BE2C (cell line): ENCODE measurements around the gene PAK1IP1.
"Not testable (repeated sequence)": the region's sequence is repeated elsewhere in the genome, so short reads cannot be mapped to it uniquely, and the experiment has no call there.

Experiments used
- DNase-seq: peaks from one replicate; pipeline ENCODE4 v3.0.0-alpha.2; 2020
- H3K27me3 ChIP-seq: fragments of 250-450 bp; sonication (Bioruptor Pico); 2 replicates; pipeline ENCODE4 v1.5.1; 2020; ENCODE audit warnings: mild to moderate bottlenecking
- H3K36me3 ChIP-seq: fragments of 250-450 bp; sonication (Bioruptor Pico); 2 replicates; pipeline ENCODE4 v1.5.1; 2020; ENCODE audit warnings: mild to moderate bottlenecking
- H3K4me1 ChIP-seq: fragments of 250-450 bp; sonication (Bioruptor Pico); 2 replicates; pipeline ENCODE4 v1.5.1; 2020
- H3K4me3 ChIP-seq: 2 replicates; pipeline ENCODE4 v1.5.1; 2011; ENCODE audit warnings: low read depth, low read length
- H3K9me3 ChIP-seq: fragments of 250-450 bp; sonication (Bioruptor Pico); 2 replicates; pipeline ENCODE4 v1.5.1; 2020
- CTCF ChIP-seq: IDR thresholded peaks from 2 replicates; pipeline ENCODE4 v1.5.1; 2012; ENCODE audit warnings: mild to moderate bottlenecking, low read depth, low read length

Gene PAK1IP1

GRCh38 chr6:10733863-10734262 lies 39.1 kb downstream of the PAK1IP1 start:
- H3K36me3 ChIP-seq = no peaks in the 10 kb centered on the region; the same call in 1 of the 2 replicates

GRCh38 chr6:10736731-10737130 lies 42.0 kb downstream of the PAK1IP1 start:
- no peaks in the 10 kb centered on the region for H3K36me3 ChIP-seq
- no peak overlapping the region for H3K4me3 ChIP-seq
- TF ChIP-seq CTCF = no peak
- no peaks in the 10 kb centered on the region for H3K27me3 ChIP-seq
- no peak for DNase-seq
- no peaks in the 10 kb centered on the region for H3K9me3 ChIP-seq
- no peaks in the 10 kb centered on the region for H3K4me1 ChIP-seq

More at GRCh38 chr6:10733863-10734262, 39.1 kb downstream of the PAK1IP1 start:
- Histone ChIP-seq H3K27me3 (no peaks in the 10 kb centered on the region), H3K4me3 (no peak overlapping the region), H3K9me3 (no peaks in the 10 kb centered on the region), H3K4me1 (no peaks in the 10 kb centered on the region)
- TF ChIP-seq CTCF = no peak
- DNase-seq = no peak

- TF ChIP-seq CTCF = no peak
- no peak for DNase-seq
- Histone ChIP-seq H3K4me1 (no peaks in the 10 kb centered on the region), H3K36me3 (no peaks in the 10 kb centered on the region), H3K4me3 (no peak overlapping the region), H3K9me3 (no peaks in the 10 kb centered on the region), H3K27me3 (no peaks in the 10 kb centered on the region)
Measured at GRCh38 chr6:10740061-10740460, 45.3 kb downstream of the PAK1IP1 start.

GRCh38 chr6:10741643-10742042 lies 46.9 kb downstream of the PAK1IP1 start:
- not testable (repeated sequence) for H3K9me3 ChIP-seq, H3K27me3 ChIP-seq, H3K36me3 ChIP-seq, DNase-seq, H3K4me3 ChIP-seq, H3K4me1 ChIP-seq

- Histone ChIP-seq H3K4me3 (no peak overlapping the region), H3K36me3 (no peaks in the 10 kb centered on the region), H3K9me3 (no peaks in the 10 kb centered on the region), H3K4me1 (peaks cover 3% of the 10 kb centered on the region; the same call in 1 of the 2 replicates), H3K27me3 (no peaks in the 10 kb centered on the region)
- no peak for DNase-seq
- no peak for TF ChIP-seq CTCF
Measured at GRCh38 chr6:10742251-10742650, 47.5 kb downstream of the PAK1IP1 start.

- no peak overlapping the region for H3K4me3 ChIP-seq
- DNase-seq = no peak
- TF ChIP-seq CTCF = no peak
- no peaks in the 10 kb centered on the region for H3K27me3 ChIP-seq
- no peaks in the 10 kb centered on the region for H3K36me3 ChIP-seq
- no peaks in the 10 kb centered on the region for H3K9me3 ChIP-seq
- peaks cover 3% of the 10 kb centered on the region; the same call in 1 of the 2 replicates for H3K4me1 ChIP-seq
Measured at GRCh38 chr6:10743515-10743914, 48.7 kb downstream of the PAK1IP1 start.

- Histone ChIP-seq H3K9me3 (no peaks in the 10 kb centered on the region), H3K4me3 (no peak overlapping the region), H3K4me1 (peaks cover 3% of the 10 kb centered on the region; the same call in 1 of the 2 replicates), H3K27me3 (no peaks in the 10 kb centered on the region), H3K36me3 (no peaks in the 10 kb centered on the region)
- no peak for DNase-seq
- TF ChIP-seq CTCF = no peak
Measured at GRCh38 chr6:10745116-10745515, 50.3 kb downstream of the PAK1IP1 start.
